AG10803 (cell line): ENCODE results near the gene POGLUT3.

Experiments
- DNase-seq: peaks from one replicate; pipeline ENCODE4 v3.0.0; 2010; ENCODE audit warnings: low read depth
- H3K4me3 ChIP-seq: 2 replicates; pipeline ENCODE4 v1.5.1; 2011; ENCODE audit warnings: mild to moderate bottlenecking, low read length, control low read depth
- TF ChIP-seq, protein P1 (sequence below): conservative IDR thresholded peaks from 2 replicates; pipeline ENCODE4 v1.5.1; 2011; ENCODE audit warnings: mild to moderate bottlenecking, low read length, control low read depth, inconsistent platforms

Gene POGLUT3

DNA sequence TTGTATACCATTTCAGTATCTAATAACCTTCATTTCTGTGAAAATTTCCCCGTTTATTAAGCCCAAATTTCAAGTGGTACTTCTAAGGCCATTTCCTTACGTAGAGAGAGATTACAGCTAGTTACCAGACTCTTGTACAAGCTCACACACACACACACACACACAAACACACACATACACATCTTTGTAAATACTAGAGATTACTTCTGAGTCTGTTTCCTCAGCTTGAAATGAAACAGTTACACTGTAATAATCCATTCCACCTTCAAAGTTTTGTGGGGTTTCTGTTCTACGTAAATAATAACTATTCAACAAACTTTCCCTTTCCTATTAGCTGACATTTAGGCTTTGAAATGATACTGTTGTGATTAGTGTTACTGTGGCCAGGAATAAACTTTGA, 6.2 kb downstream of the POGLUT3 start:
- TF ChIP-seq, protein P1, sequence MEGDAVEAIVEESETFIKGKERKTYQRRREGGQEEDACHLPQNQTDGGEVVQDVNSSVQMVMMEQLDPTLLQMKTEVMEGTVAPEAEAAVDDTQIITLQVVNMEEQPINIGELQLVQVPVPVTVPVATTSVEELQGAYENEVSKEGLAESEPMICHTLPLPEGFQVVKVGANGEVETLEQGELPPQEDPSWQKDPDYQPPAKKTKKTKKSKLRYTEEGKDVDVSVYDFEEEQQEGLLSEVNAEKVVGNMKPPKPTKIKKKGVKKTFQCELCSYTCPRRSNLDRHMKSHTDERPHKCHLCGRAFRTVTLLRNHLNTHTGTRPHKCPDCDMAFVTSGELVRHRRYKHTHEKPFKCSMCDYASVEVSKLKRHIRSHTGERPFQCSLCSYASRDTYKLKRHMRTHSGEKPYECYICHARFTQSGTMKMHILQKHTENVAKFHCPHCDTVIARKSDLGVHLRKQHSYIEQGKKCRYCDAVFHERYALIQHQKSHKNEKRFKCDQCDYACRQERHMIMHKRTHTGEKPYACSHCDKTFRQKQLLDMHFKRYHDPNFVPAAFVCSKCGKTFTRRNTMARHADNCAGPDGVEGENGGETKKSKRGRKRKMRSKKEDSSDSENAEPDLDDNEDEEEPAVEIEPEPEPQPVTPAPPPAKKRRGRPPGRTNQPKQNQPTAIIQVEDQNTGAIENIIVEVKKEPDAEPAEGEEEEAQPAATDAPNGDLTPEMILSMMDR = no peak
- no peak for DNase-seq
- H3K4me3 ChIP-seq = no peak overlapping the region

- no peak for DNase-seq
- no peak overlapping the region for H3K4me3 ChIP-seq
- TF ChIP-seq, protein P1 = no peak
Observed at GRCh38 chr11:108486828-108487227, 11.4 kb downstream of the POGLUT3 start.

DNA sequence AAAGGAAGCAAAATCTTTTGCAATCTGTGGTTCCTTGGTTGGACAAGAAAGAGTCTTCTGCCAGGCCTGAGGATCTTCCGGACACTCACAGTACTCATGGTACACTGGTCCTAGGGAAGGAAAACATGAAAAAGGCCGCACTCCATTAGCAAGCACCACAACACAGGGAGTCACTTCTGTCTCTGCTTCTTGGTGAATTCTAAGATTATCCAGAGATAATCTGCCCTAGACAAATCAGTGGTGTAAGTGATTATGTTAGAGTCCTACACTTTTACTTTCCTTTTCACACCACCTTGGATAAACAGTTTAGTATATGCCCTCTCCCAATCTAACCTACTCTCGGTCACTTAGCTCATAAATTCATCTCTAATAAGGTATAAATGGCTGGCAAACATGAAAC, 11.9 kb downstream of the POGLUT3 start:
- DNase-seq = no peak
- TF ChIP-seq, protein P1 = no peak
- H3K4me3 ChIP-seq = no peak overlapping the region

GRCh38 chr11:108483163-108483562, 15.0 kb downstream of the POGLUT3 start:
- H3K4me3 ChIP-seq = no peak overlapping the region
- DNase-seq = no peak
- TF ChIP-seq, protein P1 = no peak

GRCh38 chr11:108474664-108475463, 23.3 kb downstream of the POGLUT3 start:
- H3K4me3 ChIP-seq = no peak overlapping the region
- TF ChIP-seq, protein P1 = no peak
- no peak for DNase-seq

- peak; percentile 63 for DNase-seq
- TF ChIP-seq, protein P1 = no peak
- H3K4me3 ChIP-seq = no peak overlapping the region
Observed at GRCh38 chr11:108472681-108473080, 25.5 kb downstream of the POGLUT3 start.

GRCh38 chr11:108468478-108468864, 29.7 kb downstream of the POGLUT3 start:
- TF ChIP-seq, protein P1 = no peak
- DNase-seq = no peak
- no peak overlapping the region for H3K4me3 ChIP-seq
